GM12878 (cell line): ENCODE measurements around the gene ZNF574. TPM values are rescaled to one million over a fixed set of nuclear protein-coding genes. Genes with fewer than 3 reads are reported as not detected.

Source experiments
- ATAC-seq: fragments of 200-7000 bp; cut with Tn5 transposase; 3 replicates; pipeline ENCODE4 v1.9.1; 2020; ENCODE audit warnings: mild to moderate bottlenecking, moderate library complexity
- BruUV-seq: library from RNA; stranded (reverse); fragments of 400-500 nt; replicated peaks from 2 replicates; lab custom pipeline; 2021; lab: Mats Ljungman, UMichigan
- CTCF ChIA-PET: fragments of 300-600 bp; sonication (Branson Sonifier 250); formaldehyde crosslinking; extraction: SDS; loops from one replicate; lab custom pipeline; 2021; ENCODE audit warnings: inconsistent platforms; lab: Yijun Ruan, JAX
- POLR2A ChIA-PET: fragments of 350-600 bp; formaldehyde crosslinking; extraction: SDS; loops from one replicate; lab custom pipeline; 2021; ENCODE audit warnings: inconsistent platforms; lab: Charles Lee
- RAD21 ChIA-PET: fragments of 300-600 bp; sonication (Branson Sonifier 250); formaldehyde crosslinking; loops from one replicate; lab custom pipeline; 2023; ENCODE audit warnings: antibody characterized with exemption; ENCODE audit not compliant: unreplicated experiment; lab: Charles Lee
- SMC1A ChIA-PET: fragments of 300-600 bp; sonication (Branson Sonifier 250); formaldehyde crosslinking; loops from one replicate; lab custom pipeline; 2023; ENCODE audit not compliant: unreplicated experiment, uncharacterized antibody; lab: Charles Lee
- DNase-seq: peaks from one replicate; pipeline ENCODE4 v3.0.0-alpha.2; 2011; ENCODE audit warnings: low read depth, low spot score
- FAIRE-seq: peaks from 3 replicates; lab custom pipeline; 2011; peaks lifted over from hg19 to GRCh38; lab: Jason Lieb, UNC
- H2AFZ ChIP-seq: 2 replicates; pipeline ENCODE4 v1.6.0; 2011; ENCODE audit warnings: low read depth, low read length, control low read depth; ENCODE audit not compliant: control insufficient read depth
- H3K27ac ChIP-seq: 2 replicates; pipeline ENCODE4 v1.5.1; 2011; ENCODE audit warnings: control low read depth; ENCODE audit not compliant: control insufficient read depth, insufficient read depth
- H3K27me3 ChIP-seq, 2 experiments: replicated peaks in 1 of 2; 2 replicates each; pipeline versions ENCODE4 v1.6.0 to v1.6.1; 2011; ENCODE audit warnings: low read length in 1 of 2; ENCODE audit not compliant: control insufficient read depth in 2 of 2, insufficient read depth in 2 of 2
- H3K36me3 ChIP-seq, 2 experiments: 2 replicates each; pipeline ENCODE4 v1.5.1; 2011; ENCODE audit warnings: low read length in 1 of 2; ENCODE audit not compliant: control insufficient read depth in 2 of 2, insufficient read depth in 2 of 2
- H3K4me1 ChIP-seq: 2 replicates; pipeline ENCODE4 v1.6.1; 2011; ENCODE audit warnings: mild to moderate bottlenecking, low read length, moderate library complexity, mixed read lengths; ENCODE audit not compliant: control insufficient read depth, insufficient read depth
- H3K4me2 ChIP-seq: 2 replicates; pipeline ENCODE4 v1.6.0; 2011; ENCODE audit warnings: control low read depth; ENCODE audit not compliant: control insufficient read depth, insufficient read depth
- H3K4me3 ChIP-seq: fragments of 200-600 bp; sonication (generic); 2 replicates; pipeline ENCODE4 v1.5.1; 2016
- H3K79me2 ChIP-seq: 2 replicates; pipeline ENCODE4 v1.6.0; 2011; ENCODE audit warnings: low read length; ENCODE audit not compliant: control insufficient read depth, insufficient read depth
- H3K9ac ChIP-seq: 2 replicates; pipeline ENCODE4 v1.8.0; 2011; ENCODE audit warnings: low read length, control low read depth, mixed read lengths; ENCODE audit not compliant: control insufficient read depth, insufficient read depth
- H3K9me3 ChIP-seq: replicated peaks from 3 replicates; pipeline ENCODE4 v1.5.1; 2011; ENCODE audit warnings: mild to moderate bottlenecking, low read length; ENCODE audit not compliant: control insufficient read depth, insufficient read depth
- H4K20me1 ChIP-seq: 2 replicates; pipeline ENCODE4 v1.6.0; 2011; ENCODE audit not compliant: control insufficient read depth, insufficient read depth
- BCL11A ChIP-seq: IDR thresholded peaks from 2 replicates; pipeline ENCODE4 v1.6.1; 2011; ENCODE audit warnings: low read depth, low read length
- CBFB ChIP-seq: IDR thresholded peaks from 2 replicates; pipeline ENCODE4 v1.6.1; 2016; ENCODE audit warnings: antibody characterized with exemption, low read depth
- ESRRA ChIP-seq: IDR thresholded peaks from 2 replicates; pipeline ENCODE4 v1.6.1; 2012; ENCODE audit warnings: mild to moderate bottlenecking, low read length, improper control_type of control experiment
- IKZF1 ChIP-seq: fragments of 450-650 bp; conservative IDR thresholded peaks from 2 replicates; pipeline ENCODE4 v1.6.1; 2017; ENCODE audit warnings: antibody characterized with exemption, mild to moderate bottlenecking
- IKZF2 ChIP-seq, 2 experiments: fragments of 450-650 bp; IDR thresholded peaks; 2 replicates each; pipeline ENCODE4 v1.6.1; 2017; ENCODE audit warnings: mild to moderate bottlenecking in 2 of 2, moderate library complexity in 2 of 2
- JUNB ChIP-seq: IDR thresholded peaks from 2 replicates; pipeline ENCODE4 v1.6.1; 2016; ENCODE audit warnings: antibody characterized with exemption, mild to moderate bottlenecking
- NFYB ChIP-seq: IDR thresholded peaks from 2 replicates; pipeline ENCODE4 v1.6.1; 2011; ENCODE audit warnings: low read depth, mild to moderate bottlenecking, low read length, improper control_type of control experiment, moderate library complexity; ENCODE audit not compliant: insufficient read depth
- NRF1 ChIP-seq: conservative IDR thresholded peaks from 2 replicates; pipeline ENCODE4 v1.6.1; 2011; ENCODE audit warnings: mild to moderate bottlenecking, low read depth, low read length, improper control_type of control experiment
- RUNX3 ChIP-seq: IDR thresholded peaks from 2 replicates; pipeline ENCODE4 v1.6.1; 2012; ENCODE audit warnings: low read length, inconsistent platforms
- SMARCA5 ChIP-seq: fragments of 450-650 bp; IDR thresholded peaks from 2 replicates; pipeline ENCODE4 v1.6.1; 2017; ENCODE audit warnings: mild to moderate bottlenecking
- SREBF2 ChIP-seq: IDR thresholded peaks from 2 replicates; pipeline ENCODE4 v1.6.1; 2012; ENCODE audit warnings: mild to moderate bottlenecking, low read length
- TCF7 ChIP-seq: IDR thresholded peaks from 2 replicates; pipeline ENCODE4 v1.6.1; 2014; ENCODE audit warnings: antibody characterized with exemption, borderline replicate concordance
- YY1 ChIP-seq: IDR thresholded peaks from 2 replicates; pipeline ENCODE4 v1.6.1; 2011; ENCODE audit warnings: low read depth, mild to moderate bottlenecking, low read length
- ZNF217 ChIP-seq: fragments of 450-650 bp; IDR thresholded peaks from 2 replicates; pipeline ENCODE4 v1.6.1; 2017; ENCODE audit warnings: antibody characterized with exemption, mild to moderate bottlenecking
- WGBS: methylation state at CpG from one replicate; pipeline ENCODE4 v1.1.6; 2016; ENCODE audit warnings: low lambda C conversion rate; ENCODE audit not compliant: insufficient replicate concordance, insufficient coverage; ENCODE audit errors: missing lambda C conversion rate; 5-methylcytosine and 5-hydroxymethylcytosine counted together
- in situ Hi-C: fragments of 300-500 bp; cut with MboI; formaldehyde crosslinking; loops from 9 replicates; pipeline ENCODE4 v1.14.3; 2018; ENCODE audit warnings: mixed read lengths
- intact Hi-C: fragments of 100-400 bp; cut with micrococcal nuclease; formaldehyde crosslinking; loops from one replicate; pipeline ENCODE4 v1.14.2; 2022; ENCODE audit not compliant: unreplicated experiment
- polyA plus RNA-seq, 11 experiments: library from polyadenylated mRNA; depleted of rRNA in 4 of 11; unstranded in 6 of 11; stranded (reverse) in 5 of 11; fragments of >200 nt; fragmentation: Nextera tagmentation in 4 of 11; fragmentation: Illumina TruSeq in 1 of 11; extraction: Ambion mirVana in 4 of 11; extraction: Trizol in 1 of 11; gene quantifications; 1 replicate in 1 of 11; 2 replicates in 10 of 11; pipeline versions ENCODE4 v1.2.1 to v1.2.3, GENCODE V29; 2011 to 2016; ENCODE audit warnings: inconsistent platforms in 2 of 11, missing spikeins in 2 of 11, low read depth in 1 of 11
- total RNA-seq, 4 experiments: library from RNA; depleted of rRNA in 3 of 4; stranded (reverse); fragments of >200 nt in 3 of 4; fragmentation: Illumina TruSeq in 1 of 4; extraction: Trizol in 1 of 4; gene quantifications; 2 replicates each; pipeline versions ENCODE4 v1.2.1 to v1.2.3, GENCODE V29; 2013 to 2021
- TF ChIP-seq, protein P1 (sequence below): IDR thresholded peaks from 2 replicates; pipeline ENCODE4 v1.6.1; 2012; ENCODE audit warnings: low read depth, low read length, improper control_type of control experiment
- TF ChIP-seq, protein P2 (sequence below): fragments of 450-650 bp; IDR thresholded peaks from 2 replicates; pipeline ENCODE4 v1.6.1; 2017; ENCODE audit warnings: antibody characterized with exemption, mild to moderate bottlenecking, moderate library complexity
- TF ChIP-seq, protein P3 (sequence below): IDR thresholded peaks from 2 replicates; pipeline ENCODE4 v1.6.1; 2012; ENCODE audit warnings: low read depth, low read length, improper control_type of control experiment
- TF ChIP-seq, protein P4 (sequence below): IDR thresholded peaks from 2 replicates; pipeline ENCODE4 v1.6.1; 2011; ENCODE audit warnings: borderline replicate concordance, low read depth, mild to moderate bottlenecking, moderate library complexity, low read length; ENCODE audit not compliant: insufficient read depth, poor library complexity, severe bottlenecking

Gene ZNF574
- total and polyA plus RNA-seq, 10 of the 15 experiments (the other 5 are each of a cell fraction or from before 2014, with no cell fraction given) = 0.32 to 25.6 (median 11.4) TPM

DNA sequence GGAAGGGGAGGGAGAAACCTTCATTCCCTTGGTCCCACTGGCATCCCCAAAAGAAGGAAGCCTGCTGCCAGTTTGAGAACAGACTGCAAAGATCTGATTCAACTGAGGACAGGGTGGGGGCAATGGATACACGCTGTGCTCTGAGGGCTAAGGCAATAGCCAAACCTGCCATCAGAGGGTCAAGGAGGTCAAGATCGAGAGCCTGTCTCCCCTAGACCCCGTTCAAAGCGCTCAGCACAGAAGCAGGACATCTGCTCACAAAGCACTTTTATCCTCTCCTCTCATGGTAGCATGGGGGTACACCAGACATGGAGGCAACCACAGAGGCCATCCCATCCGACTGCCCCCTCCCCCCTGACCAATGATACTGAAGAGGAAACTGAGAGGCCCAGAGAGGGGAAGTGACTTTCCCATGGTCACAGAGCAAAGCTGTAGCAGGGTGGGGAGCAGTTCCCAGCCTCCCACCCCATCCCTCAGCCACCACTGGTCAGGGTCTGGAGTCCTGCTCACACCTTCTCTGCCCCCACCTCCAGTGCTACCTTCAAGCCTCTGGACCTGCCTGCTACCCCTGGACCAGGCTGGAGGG, 45.2 kb downstream of the ZNF574 start (continued):
- no peak for TF ChIP-seq CBFB
- TF ChIP-seq TCF7 = no peak
- TF ChIP-seq, protein P1, sequence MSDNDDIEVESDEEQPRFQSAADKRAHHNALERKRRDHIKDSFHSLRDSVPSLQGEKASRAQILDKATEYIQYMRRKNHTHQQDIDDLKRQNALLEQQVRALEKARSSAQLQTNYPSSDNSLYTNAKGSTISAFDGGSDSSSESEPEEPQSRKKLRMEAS = no peak

DNA sequence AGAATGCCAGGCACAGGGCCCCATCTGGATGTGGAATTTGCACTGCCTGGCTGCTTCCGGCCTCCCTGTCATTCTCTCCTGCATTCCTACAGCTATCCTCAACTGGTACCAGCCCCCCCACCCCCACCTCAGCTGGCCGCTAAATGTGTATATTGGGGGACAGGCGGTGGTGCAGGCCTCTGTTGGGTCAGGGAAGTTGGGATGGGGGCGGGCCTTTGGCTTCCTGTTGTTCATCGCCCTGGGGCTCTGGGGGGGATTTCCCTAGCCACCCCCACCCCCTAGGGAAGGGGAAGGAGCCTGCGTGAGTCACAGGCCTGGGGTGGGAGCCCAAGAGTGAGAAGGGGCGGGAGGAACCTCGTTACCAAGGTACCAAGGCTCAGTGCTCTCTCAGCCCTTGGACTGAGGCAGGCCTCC, 45.7 kb downstream of the ZNF574 start:
- no peak overlapping the region for H2AFZ ChIP-seq
- TF ChIP-seq NRF1 (no peak), NFYB (no peak), IKZF1 (peak; percentile 74), ESRRA (no peak), SREBF2 (no peak), YY1 (0 out of 2 replicates have a peak, but pooled peaks have one; percentile 3), CBFB (no peak), JUNB (peak; percentile 14; the same call in 1 of the 2 replicates), RUNX3 (peak; percentile 64), SMARCA5 (no peak), BCL11A (no peak), IKZF2 (IDR thresholded peaks at IDR 0.05) (peak; percentile 63 to 71; a peak in 3 of 4 replicates), ZNF217 (no peak)
- TF ChIP-seq, protein P2, sequence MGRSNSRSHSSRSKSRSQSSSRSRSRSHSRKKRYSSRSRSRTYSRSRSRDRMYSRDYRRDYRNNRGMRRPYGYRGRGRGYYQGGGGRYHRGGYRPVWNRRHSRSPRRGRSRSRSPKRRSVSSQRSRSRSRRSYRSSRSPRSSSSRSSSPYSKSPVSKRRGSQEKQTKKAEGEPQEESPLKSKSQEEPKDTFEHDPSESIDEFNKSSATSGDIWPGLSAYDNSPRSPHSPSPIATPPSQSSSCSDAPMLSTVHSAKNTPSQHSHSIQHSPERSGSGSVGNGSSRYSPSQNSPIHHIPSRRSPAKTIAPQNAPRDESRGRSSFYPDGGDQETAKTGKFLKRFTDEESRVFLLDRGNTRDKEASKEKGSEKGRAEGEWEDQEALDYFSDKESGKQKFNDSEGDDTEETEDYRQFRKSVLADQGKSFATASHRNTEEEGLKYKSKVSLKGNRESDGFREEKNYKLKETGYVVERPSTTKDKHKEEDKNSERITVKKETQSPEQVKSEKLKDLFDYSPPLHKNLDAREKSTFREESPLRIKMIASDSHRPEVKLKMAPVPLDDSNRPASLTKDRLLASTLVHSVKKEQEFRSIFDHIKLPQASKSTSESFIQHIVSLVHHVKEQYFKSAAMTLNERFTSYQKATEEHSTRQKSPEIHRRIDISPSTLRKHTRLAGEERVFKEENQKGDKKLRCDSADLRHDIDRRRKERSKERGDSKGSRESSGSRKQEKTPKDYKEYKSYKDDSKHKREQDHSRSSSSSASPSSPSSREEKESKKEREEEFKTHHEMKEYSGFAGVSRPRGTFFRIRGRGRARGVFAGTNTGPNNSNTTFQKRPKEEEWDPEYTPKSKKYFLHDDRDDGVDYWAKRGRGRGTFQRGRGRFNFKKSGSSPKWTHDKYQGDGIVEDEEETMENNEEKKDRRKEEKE = no peak
- TF ChIP-seq, protein P3, sequence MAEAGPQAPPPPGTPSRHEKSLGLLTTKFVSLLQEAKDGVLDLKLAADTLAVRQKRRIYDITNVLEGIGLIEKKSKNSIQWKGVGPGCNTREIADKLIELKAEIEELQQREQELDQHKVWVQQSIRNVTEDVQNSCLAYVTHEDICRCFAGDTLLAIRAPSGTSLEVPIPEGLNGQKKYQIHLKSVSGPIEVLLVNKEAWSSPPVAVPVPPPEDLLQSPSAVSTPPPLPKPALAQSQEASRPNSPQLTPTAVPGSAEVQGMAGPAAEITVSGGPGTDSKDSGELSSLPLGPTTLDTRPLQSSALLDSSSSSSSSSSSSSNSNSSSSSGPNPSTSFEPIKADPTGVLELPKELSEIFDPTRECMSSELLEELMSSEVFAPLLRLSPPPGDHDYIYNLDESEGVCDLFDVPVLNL = no peak
- TF ChIP-seq, protein P4, sequence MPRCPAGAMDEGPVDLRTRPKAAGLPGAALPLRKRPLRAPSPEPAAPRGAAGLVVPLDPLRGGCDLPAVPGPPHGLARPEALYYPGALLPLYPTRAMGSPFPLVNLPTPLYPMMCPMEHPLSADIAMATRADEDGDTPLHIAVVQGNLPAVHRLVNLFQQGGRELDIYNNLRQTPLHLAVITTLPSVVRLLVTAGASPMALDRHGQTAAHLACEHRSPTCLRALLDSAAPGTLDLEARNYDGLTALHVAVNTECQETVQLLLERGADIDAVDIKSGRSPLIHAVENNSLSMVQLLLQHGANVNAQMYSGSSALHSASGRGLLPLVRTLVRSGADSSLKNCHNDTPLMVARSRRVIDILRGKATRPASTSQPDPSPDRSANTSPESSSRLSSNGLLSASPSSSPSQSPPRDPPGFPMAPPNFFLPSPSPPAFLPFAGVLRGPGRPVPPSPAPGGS = peak; percentile 87

More for the DNA sequence above, 45.7 kb downstream of the ZNF574 start:
- ATAC-seq (peak; percentile 75), DNase-seq (peak; percentile 52), FAIRE-seq (no peak)
- RAD21 ChIA-PET = interaction anchor here (3.8 to 5.2 kb wide), 3 partner anchors 7 to 12 kb away, joined by 21 to 68 read pairs (median 45); partner anchors contain the start of gene POU2F2
- Histone ChIP-seq H4K20me1 (no peaks in the 10 kb centered on the region), H3K4me3 (peak overlapping the region; percentile 57), H3K27me3 (no peaks in the 10 kb centered on the region), H3K4me1 (peaks cover 52% of the 10 kb centered on the region), H3K79me2 (peaks cover 40% of the 10 kb centered on the region), H3K27ac (peak overlapping the region; percentile 96), H3K9me3 (no peaks in the 10 kb centered on the region), H3K4me2 (peak overlapping the region; percentile 86), H3K9ac (peak overlapping the region; percentile 68; the same call in 1 of the 2 replicates), H3K36me3 (peaks cover 15 to 17% of the 10 kb centered on the region in 2 experiments)
- intact Hi-C loops (no loop called here), in situ Hi-C loops (no loop called here)
- CTCF ChIA-PET = interaction anchor here (0.9 to 6.6 kb wide), 3 partner anchors 9 to 407 kb away, joined by 3 to 132 read pairs (median 19); partner anchors contain the start of genes CEACAM1 and POU2F2
- WGBS = 7% methylated on average over 8 of the region's 8 CpGs
- POLR2A ChIA-PET = interaction anchor here (1.0 to 4.7 kb wide), 3 partner anchors 7 to 161 kb away, joined by 3 to 75 read pairs (median 26); partner anchors contain the start of gene POU2F2
- no TSS peak for BruUV-seq
- SMC1A ChIA-PET = interaction anchor here (1.0 to 9.1 kb wide), 3 partner anchors 9 to 11 kb away, joined by 4 to 223 read pairs (median 6); partner anchors contain the start of gene POU2F2
